H54 (cell line): ENCODE results near the gene SPARC.
A peak's percentile ranks its signal among the peaks of the same experiment; 100 is the strongest.
"Not testable (repeated sequence)": the region's sequence is repeated elsewhere in the genome, so short reads cannot be mapped to it uniquely, and the experiment has no call there.

ENCODE experiments used
- DNase-seq: peaks from one replicate; pipeline ENCODE4 v3.0.0; 2011; ENCODE audit warnings: low spot score, mixed read lengths; ENCODE audit not compliant: insufficient read length
- FAIRE-seq: peaks from 3 replicates; lab custom pipeline; 2011; peaks lifted over from hg19 to GRCh38; lab: Jason Lieb, UNC
- POLR2A ChIP-seq: IDR thresholded peaks from 2 replicates; pipeline ENCODE4 v1.6.1; 2011; ENCODE audit warnings: low read depth, mild to moderate bottlenecking, low read length

Gene SPARC

DNA sequence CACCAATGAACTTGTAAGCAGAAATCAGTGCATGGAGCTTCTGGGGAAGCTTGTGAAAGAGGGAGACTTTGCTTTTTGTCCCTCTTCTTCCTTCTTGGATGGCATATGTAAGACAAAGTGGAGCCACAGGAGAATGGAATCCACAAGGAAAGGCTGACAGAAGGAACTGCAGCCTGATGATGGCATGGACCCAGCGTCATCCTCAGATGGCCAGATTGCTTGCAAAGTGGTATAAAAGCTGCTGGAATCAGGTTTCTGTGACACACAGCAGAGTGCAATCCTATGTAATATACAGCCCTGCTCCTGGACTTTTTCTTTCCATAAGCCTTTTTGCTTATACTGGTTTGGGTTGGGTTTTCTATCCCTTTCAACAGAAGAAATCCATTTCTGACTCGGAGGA lies 31.4 kb upstream of the SPARC start:
- TF ChIP-seq POLR2A = no peak
- DNase-seq (no peak), FAIRE-seq (no peak)

- FAIRE-seq = no peak
- no peak for DNase-seq
- TF ChIP-seq POLR2A = no peak
These were observed 30.7 kb upstream of the SPARC start for GRCh38 chr5:151717416-151717815.

- TF ChIP-seq POLR2A = no peak
These were observed 22.5 kb upstream of the SPARC start for GRCh38 chr5:151709109-151709735.

DNA sequence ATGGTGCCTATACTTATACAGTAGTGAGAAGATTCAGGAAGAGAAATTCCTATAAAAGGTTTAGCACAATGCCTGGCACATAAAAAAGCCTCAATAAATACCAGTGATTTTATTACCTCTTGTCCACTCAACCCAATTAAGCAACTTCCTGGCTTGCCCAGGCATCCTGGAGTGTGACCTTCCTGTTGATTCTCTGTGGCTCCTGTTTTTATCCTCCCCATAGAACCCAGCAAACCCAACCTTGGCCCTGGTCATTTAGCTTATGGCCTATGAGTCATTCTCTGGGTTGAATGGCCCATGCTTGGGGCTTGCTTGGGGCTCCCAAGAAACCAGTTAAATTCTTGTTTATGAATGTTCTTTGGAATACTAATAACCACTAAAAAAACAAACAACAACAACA lies 21.4 kb upstream of the SPARC start:
- DNase-seq (no peak), FAIRE-seq (no peak)
- TF ChIP-seq POLR2A = no peak

More at GRCh38 chr5:151709109-151709735, 22.5 kb upstream of the SPARC start:
- FAIRE-seq (no peak), DNase-seq (no peak)

- TF ChIP-seq POLR2A = no peak
- no peak for DNase-seq
- no peak for FAIRE-seq
These were observed 20.9 kb upstream of the SPARC start for GRCh38 chr5:151707567-151707966.

- DNase-seq = no peak
- FAIRE-seq = no peak
- TF ChIP-seq POLR2A = no peak
These were observed 20.2 kb upstream of the SPARC start for GRCh38 chr5:151706906-151707305.

DNA sequence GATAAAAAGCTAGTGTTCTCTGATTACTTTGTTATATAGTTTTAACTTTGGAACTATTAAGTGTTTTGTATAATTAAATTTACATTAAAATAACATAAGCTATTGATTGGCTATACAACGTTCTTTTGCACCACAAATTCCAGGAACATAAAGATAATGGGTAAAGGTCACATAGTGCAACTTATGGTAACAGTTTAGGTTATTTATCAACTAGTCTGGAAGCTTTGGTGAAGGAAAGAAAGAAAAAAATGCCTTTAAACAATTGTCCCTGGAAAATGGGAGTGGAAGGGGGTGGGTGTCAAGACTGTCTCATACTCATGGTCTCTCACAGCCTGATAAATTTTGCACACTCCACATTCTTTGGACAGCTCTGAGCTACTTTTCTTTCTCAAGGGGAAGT lies 17.1 kb upstream of the SPARC start:
- no peak for DNase-seq
- TF ChIP-seq POLR2A = no peak
- no peak for FAIRE-seq

DNA sequence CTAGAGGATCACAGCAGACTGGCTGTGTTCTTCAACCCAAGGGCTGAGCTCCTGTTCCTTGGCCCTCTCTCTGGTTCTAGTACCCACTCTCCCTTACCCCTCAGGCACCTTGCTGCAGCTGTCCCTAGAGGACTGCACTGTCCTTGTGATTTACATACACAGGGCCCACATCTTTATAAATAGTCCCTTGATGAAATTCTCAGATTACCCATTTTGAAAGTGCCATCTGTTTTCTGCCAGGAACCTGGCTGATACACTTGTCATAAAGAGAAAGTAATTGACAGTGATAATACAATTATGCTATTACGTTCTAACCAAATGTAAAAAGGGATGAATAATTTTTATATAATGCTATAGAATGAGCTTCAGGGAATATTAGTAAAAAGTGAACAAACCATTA lies 16.5 kb upstream of the SPARC start:
- DNase-seq = no peak
- no peak for TF ChIP-seq POLR2A
- no peak for FAIRE-seq

GRCh38 chr5:151700820-151701219 lies 14.1 kb upstream of the SPARC start:
- DNase-seq (no peak), FAIRE-seq (no peak)
- no peak for TF ChIP-seq POLR2A

GRCh38 chr5:151700296-151700695 lies 13.6 kb upstream of the SPARC start:
- DNase-seq (no peak), FAIRE-seq (no peak)
- no peak for TF ChIP-seq POLR2A

- peak; percentile 42 for TF ChIP-seq POLR2A
- FAIRE-seq (peak; percentile 79), DNase-seq (peak; percentile 77)
These were observed 12.6 kb upstream of the SPARC start for GRCh38 chr5:151699071-151699901.

DNA sequence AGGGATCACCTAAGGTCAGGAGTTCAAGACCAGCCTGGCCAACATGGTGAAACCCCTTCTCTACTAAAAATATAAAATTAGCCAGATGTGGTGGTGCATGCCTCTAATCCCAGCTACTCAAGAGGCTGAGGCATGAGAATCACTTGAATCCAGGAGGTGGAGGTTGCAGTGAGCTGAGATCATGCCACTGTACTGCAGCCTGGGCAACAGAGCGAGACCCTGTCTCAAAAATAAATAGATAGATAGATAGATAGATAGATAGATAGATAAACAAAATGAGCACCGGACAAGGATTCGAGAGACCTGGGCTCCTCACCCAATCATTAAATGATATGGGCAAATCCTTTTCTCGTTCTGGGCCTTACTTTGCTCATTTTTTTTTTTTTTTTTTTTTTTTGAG lies 11.4 kb upstream of the SPARC start:
- FAIRE-seq, DNase-seq: not testable (repeated sequence)

GRCh38 chr5:151697452-151697851 lies 10.7 kb upstream of the SPARC start:
- FAIRE-seq (no peak), DNase-seq (no peak)
- TF ChIP-seq POLR2A = no peak

- FAIRE-seq = no peak
- DNase-seq = peak; percentile 46
- TF ChIP-seq POLR2A = peak; percentile 52; the same call in 1 of the 2 replicates
These were observed 9.9 kb upstream of the SPARC start for GRCh38 chr5:151696470-151697061.

DNA sequence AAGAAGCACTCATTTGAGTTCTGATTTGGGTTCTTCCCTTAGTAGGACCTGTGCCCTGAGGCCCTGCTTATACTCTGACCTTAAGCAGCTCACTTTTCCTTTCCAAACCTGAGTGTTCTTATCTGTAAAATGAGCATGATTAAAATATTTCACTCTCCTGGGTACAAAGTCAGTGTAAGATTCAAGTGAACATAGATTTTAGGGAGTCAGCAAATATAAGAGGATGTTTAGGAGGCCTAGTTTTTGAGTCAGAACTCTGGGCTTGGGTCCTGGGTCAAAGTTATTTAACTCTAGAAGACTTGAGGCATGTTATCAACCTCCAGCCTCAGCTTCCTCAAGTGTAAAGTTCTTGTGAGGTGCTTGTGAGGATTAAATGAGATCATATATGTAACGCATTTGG lies 8.7 kb upstream of the SPARC start:
- no peak for TF ChIP-seq POLR2A
- DNase-seq = no peak
- FAIRE-seq = no peak
